Fibroblast of mammary gland (primary cell): ENCODE data around the gene LDLRAD2.

Experiments used
- DNase-seq: peaks from one replicate; pipeline ENCODE4 v3.0.0-alpha.2; 2010; ENCODE audit warnings: low read depth
- H3K4me3 ChIP-seq: 2 replicates; pipeline ENCODE4 v1.5.1; 2011; ENCODE audit warnings: low read depth, mild to moderate bottlenecking, low read length, moderate library complexity; ENCODE audit not compliant: control insufficient read depth
- CTCF ChIP-seq: conservative IDR thresholded peaks from 2 replicates; pipeline ENCODE4 v1.5.1; 2011; ENCODE audit warnings: low read depth, low read length, inconsistent platforms; ENCODE audit not compliant: control insufficient read depth, insufficient read depth

Gene LDLRAD2

DNA sequence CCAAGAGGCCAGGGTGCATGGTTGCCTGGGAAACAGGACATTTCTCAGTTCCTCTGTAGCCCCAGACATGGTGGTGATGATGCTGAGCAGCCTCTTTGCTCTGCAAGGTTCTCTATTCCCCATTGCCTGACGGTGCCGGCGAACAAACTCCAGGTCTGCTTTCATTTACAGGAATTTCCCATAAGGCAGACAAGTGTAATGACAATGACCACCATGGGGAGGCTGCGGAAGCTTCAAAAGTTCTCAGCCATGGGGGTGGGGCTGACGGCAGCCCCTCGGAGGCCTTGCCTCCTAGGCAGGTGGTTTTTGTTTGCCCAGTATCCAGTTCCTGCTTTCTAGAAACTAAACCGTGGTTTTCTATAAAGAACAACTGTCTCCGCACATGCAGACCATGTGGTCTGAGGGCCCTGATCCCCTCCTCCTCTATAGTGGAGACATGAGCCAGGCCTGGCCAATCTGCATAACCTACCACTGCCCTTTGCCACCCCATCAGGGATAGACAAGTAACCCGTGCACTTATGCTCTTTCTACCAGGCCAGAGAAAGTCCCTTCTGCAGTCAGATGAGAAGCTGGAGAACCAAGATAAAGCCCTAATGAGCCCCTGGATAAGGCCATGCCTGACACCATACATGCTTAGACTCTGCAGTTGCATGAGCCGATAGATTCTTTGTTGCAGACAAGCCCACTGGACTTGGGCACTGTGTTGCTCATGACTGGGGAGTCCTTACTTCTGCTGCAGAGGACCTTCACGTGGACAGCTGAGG lies 54.1 kb downstream of the LDLRAD2 start:
- no peak for TF ChIP-seq CTCF
- H3K4me3 ChIP-seq = no peak overlapping the region
- no peak for DNase-seq

DNA sequence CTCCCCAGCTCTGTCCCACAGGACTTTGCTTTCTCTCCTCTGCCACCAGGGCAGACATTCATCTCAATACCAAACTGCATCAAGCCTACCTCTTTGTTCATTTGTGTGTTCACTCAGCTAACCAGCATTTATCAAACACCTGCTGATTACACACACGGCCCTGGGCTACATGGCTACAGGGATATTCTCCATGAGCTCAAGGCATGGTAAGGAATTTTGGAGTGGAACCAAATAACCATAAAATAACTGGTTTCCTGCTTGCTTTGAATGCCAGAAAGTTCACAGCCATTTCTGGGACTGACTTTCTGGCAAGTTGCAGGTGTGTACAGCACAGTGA lies 54.6 kb downstream of the LDLRAD2 start:
- no peak for TF ChIP-seq CTCF
- no peak overlapping the region for H3K4me3 ChIP-seq
- no peak for DNase-seq

DNA sequence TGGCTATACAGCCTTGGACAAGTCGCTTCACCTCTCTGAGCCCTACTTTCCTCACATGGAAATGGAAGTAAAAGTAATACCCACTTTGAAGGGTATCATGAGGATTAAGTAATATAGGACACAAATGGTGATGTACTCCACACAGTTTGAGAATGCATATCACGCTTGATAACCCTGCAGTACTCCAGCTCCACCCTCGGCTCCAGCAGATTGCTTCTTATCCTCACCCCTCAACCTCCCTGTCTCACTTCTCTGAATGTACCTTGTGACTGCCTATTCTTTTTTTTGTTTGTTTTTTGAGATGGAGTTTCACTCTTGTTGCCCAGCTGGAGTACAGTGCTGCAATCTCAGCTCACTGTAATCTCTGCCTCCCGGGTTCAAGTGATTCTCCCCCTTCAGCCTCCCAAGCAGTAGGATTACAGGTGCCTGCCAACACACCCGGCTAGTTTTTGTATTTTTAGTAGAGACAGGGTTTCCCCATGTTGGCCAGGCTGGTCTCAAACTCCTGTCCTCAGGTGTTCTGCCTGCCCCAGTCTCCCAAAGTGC lies 55.5 kb downstream of the LDLRAD2 start:
- no peak for DNase-seq
- no peak for TF ChIP-seq CTCF
- no peak overlapping the region for H3K4me3 ChIP-seq

GRCh38 chr1:21868482-21868881 lies 56.4 kb downstream of the LDLRAD2 start:
- no peak for DNase-seq
- TF ChIP-seq CTCF = no peak
- no peak overlapping the region for H3K4me3 ChIP-seq

GRCh38 chr1:21868941-21869454 lies 56.9 kb downstream of the LDLRAD2 start:
- H3K4me3 ChIP-seq = no peak overlapping the region
- DNase-seq = no peak
- TF ChIP-seq CTCF = no peak

DNA sequence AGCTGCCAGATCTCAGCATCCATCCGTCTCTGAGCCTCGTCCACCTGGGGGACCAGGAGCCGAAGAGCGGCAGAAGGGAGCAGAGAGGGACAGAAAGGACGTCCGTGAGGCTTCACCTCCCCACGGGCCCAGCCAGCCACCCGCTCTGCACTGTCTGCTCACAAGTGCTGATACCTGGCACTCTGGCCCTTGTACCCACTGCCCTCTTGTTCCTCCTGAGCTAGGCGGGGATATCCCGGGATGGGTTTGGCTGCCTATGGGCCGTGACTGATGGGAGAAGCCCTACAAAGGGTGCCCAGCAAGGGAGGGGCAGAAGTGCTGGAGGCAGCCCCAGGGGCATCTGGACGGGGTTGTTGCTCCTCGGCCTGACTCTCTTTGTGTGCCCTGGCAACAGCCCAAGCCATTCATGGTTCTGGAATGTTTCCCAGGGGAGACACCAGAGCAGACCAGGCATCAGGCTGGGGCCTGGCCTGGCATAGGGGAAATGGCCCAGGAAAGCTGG lies 57.6 kb downstream of the LDLRAD2 start:
- no peak for TF ChIP-seq CTCF
- no peak overlapping the region for H3K4me3 ChIP-seq
- peak; percentile 85 for DNase-seq
